Left forelimb (tissue), 1 donor: ENCODE results near the gene SHMT2.

Source experiments
- DNase-seq: peaks from one replicate; pipeline ENCODE4 v3.0.0-alpha.2; 2018; ENCODE audit warnings: low spot score

Gene SHMT2

GRCh38 chr12:57215065-57215464 lies 14.4 kb upstream of the SHMT2 start:
- DNase-seq, result no peak

DNA sequence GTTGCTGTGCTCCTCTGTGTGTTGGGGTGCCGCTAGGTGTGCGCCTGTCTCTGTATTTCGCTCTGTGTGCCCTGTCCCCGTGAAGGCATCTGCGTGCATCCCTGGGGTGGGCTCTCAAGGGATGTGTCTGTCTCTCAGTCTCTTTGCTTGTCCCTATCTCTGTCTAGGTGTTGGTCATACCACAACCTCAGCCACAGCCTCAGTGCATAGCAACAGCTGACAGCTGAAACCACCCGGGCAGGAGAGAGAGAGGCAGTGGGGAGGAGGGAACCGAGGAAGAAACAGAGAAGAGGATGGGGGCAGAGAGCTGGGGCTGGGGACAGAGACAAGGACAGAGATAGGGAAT lies 13.9 kb upstream of the SHMT2 start:
- no peak for DNase-seq

DNA sequence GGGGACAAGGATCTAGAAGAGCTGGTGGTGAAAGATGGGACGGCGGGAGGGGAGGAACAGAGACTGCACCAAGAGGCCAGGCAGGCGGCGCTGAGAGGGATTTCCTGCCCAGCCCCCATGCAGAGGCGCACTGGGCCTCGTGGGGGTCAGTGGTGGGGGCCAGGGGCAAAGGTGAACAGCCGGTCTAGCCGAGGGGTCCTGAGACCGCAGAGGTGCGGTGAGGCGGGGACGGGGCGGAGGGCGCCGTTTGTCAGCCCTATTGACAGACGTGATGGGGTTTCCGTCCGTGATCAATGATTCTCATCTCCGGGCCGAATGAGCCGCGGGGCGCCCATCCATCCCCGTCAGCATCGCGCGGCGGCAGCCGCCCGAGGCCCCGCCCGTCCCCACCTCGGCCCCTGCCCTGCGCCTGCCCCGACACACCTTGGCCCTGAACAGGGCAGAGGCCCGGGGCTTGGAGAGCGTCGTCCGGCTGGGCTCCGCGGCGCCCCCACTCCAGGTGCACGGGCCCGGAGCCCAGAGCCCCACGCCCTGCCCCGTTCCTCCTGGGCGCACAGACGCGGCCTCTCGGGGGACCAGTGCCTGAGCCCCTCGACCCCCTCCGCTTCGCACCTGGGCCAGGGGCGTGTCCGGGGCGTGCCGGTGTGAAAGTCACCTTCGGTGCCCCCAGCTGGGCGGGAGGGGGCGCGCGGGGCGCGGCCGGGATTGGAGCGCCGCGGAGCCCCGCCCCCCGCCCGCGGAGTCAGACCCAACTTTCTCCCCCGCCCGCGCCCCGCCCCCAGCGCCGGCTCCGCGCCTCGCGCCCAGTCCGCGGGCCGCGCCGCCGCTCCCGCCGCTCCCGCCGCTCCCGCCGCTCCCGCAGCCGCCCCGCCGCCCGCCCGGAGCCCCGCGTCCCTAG lies 13.2 kb upstream of the SHMT2 start, which contains the start of gene NXPH4:
Gene NXPH4 (plus strand): TSS at position 781 of the 898 bp plus-strand sequence. CDS start 176 bp downstream, outside the sequence.
- DNase-seq, result no peak

DNA sequence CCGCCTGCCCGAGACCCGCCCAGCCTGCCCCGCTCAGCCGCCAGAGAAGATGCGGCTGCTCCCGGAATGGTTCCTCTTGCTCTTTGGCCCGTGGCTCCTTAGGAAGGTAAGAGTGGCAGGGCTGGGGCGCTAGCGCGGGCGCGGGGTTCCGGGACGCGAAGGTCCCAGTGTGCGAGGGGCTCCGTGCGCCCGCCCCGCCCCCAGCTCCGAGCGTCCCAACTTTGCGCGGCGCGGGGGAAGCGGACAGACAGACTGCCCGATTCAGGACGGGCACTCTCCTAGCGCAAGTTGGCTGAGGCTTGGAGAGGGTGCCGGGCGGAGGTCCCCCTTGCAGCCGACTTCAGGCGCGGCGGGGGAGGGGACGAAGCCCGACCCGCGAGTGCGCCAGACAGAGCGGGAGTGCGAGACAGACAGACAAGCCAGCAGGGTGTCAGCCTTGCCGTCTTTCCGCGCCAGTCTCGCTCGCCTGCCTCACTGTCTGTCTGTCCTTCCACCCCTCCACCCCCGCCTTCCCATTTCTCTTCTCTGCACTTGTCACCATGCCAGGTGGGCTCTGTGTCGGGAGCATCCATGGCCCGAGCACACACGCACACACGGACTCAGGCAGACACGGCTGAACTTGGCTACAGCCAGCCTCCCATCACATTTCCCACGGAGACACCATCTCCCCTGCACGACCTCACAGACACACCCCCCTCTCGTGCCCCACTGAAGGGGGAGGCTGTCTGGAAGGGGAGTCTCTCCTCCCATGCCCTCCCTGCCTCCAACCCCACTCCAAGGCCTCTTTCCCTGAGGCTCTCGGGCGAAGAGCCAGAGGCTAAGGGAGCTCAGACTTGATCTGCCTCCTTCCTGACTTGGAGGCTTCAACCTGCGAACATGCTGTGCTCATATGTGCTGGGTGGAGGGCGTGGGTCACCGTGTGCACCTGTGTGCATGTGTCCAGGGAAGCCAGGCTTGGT lies 12.3 kb upstream of the SHMT2 start:
- no peak for DNase-seq

DNA sequence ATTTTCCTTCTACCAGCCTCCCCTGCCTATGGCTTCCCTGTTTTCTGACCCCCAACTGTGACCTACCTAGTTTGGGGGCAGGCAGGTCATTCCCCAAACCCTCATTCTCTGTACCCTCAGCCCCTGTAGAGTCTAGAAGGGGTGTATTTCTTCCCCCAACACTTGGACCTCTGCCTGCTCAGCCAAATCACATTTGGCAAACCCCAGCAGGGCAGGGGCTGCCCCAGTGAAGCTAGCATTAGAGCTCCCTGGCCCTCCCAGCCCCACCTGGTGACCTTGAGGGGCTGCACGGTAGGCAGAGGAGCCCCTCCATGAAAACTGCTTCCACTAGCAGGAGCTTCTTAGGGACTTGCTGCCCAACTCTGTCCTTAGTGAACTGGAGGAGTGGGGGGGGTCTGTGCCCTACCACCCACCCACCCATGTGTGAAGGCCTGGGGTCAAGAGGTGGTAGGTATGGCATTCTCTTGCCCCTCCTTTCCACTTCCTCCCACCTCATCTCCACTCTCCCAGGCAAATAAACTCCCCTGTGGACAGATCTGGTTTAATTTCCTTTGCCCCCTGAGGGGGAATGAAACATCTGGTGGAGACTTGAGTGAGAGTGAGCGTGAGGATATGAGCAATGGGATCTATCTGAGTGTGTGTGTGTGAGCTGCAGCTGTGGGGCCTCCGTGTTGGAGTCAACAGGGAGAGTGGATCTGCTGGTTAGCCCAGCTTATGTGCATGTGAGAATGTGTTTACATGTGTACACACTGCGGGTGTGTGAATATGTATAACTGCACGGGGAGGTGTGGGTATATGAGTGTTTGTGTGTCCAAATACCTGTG lies 11.3 kb upstream of the SHMT2 start:
- DNase-seq, result no peak

GRCh38 chr12:57219205-57219992 lies 10.1 kb upstream of the SHMT2 start:
- no peak for DNase-seq

- DNase-seq, result no peak
These were observed 9.3 kb upstream of the SHMT2 start for GRCh38 chr12:57219993-57220754.

GRCh38 chr12:57220770-57221168 lies 8.7 kb upstream of the SHMT2 start:
- DNase-seq, result no peak

- no peak for DNase-seq
These were observed 8.2 kb upstream of the SHMT2 start for GRCh38 chr12:57221169-57221917.

- no peak for DNase-seq
These were observed 7.0 kb upstream of the SHMT2 start for GRCh38 chr12:57222286-57223190.

GRCh38 chr12:57223191-57224165 lies 6.0 kb upstream of the SHMT2 start:
- DNase-seq, result no peak

- no peak for DNase-seq
These were observed 5.1 kb upstream of the SHMT2 start for GRCh38 chr12:57224278-57224972.

- DNase-seq, result no peak
These were observed 4.4 kb upstream of the SHMT2 start for GRCh38 chr12:57224973-57225679.

- no peak for DNase-seq
These were observed 3.8 kb upstream of the SHMT2 start for GRCh38 chr12:57225680-57226210.

GRCh38 chr12:57226588-57227314 lies 2.8 kb upstream of the SHMT2 start:
- no peak for DNase-seq
